Ishikawa (cell line): ENCODE measurements around the gene RLN3.

ENCODE experiments used
- CEBPB ChIP-seq: IDR thresholded peaks from 2 replicates; pipeline ENCODE4 v1.6.1; 2012
- CREB1 ChIP-seq: IDR thresholded peaks from 2 replicates; pipeline ENCODE4 v1.6.1; 2012; ENCODE audit warnings: low read depth
- EGR1 ChIP-seq: IDR thresholded peaks from 2 replicates; pipeline ENCODE4 v1.6.1; 2012
- EP300 ChIP-seq: IDR thresholded peaks from 2 replicates; pipeline ENCODE4 v1.6.1; 2012; ENCODE audit warnings: borderline replicate concordance
- FOXM1 ChIP-seq: IDR thresholded peaks from 2 replicates; pipeline ENCODE4 v1.6.1; 2012; ENCODE audit warnings: low read depth, borderline replicate concordance
- NFIC ChIP-seq: IDR thresholded peaks from 2 replicates; pipeline ENCODE4 v1.6.1; 2012
- RAD21 ChIP-seq: IDR thresholded peaks from 2 replicates; pipeline ENCODE4 v1.6.1; 2012; ENCODE audit warnings: low read depth
- TAF1 ChIP-seq: IDR thresholded peaks from 2 replicates; pipeline ENCODE4 v1.6.1; 2012; ENCODE audit warnings: low read depth, mild to moderate bottlenecking
- TCF12 ChIP-seq: IDR thresholded peaks from 2 replicates; pipeline ENCODE4 v1.6.1; 2012; ENCODE audit warnings: low read depth
- TEAD4 ChIP-seq: IDR thresholded peaks from 2 replicates; pipeline ENCODE4 v1.6.1; 2012
- YY1 ChIP-seq: IDR thresholded peaks from 2 replicates; pipeline ENCODE4 v1.6.1; 2012; ENCODE audit warnings: low read depth
- ZBTB7A ChIP-seq: IDR thresholded peaks from 2 replicates; pipeline ENCODE4 v1.6.1; 2012; ENCODE audit warnings: low read depth
- TF ChIP-seq, protein P1 (sequence below): IDR thresholded peaks from 2 replicates; pipeline ENCODE4 v1.6.1; 2012; ENCODE audit warnings: low read depth, mild to moderate bottlenecking
- TF ChIP-seq, protein P2 (sequence below): IDR thresholded peaks from 2 replicates; pipeline ENCODE4 v1.6.1; 2012
- TF ChIP-seq, protein P3 (sequence below): IDR thresholded peaks from 2 replicates; pipeline ENCODE4 v1.6.1; 2012

RLN3 gene

DNA sequence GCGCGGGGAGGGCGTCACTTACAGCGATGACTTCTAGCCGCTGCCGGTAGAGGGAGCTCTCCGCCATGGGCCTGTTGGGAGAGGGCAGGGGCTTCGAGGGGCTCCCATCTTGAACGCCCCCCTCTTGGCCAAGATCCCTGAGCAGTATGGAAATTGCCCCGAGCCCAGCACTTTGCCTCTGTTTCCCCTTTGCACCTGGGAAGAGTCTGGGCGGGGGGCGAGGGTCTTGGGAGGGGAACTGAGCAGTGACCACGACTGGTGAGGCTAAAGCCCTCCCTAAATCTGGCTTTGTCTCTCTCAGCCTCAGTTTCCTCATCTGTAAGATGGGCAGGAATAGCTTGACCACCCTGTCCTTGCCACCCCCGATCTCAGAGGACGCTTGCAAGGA lies 31.1 kb downstream of the RLN3 start:
- TF ChIP-seq RAD21 (peak; percentile 15; the same call in 1 of the 2 replicates), CEBPB (no peak), ZBTB7A (peak; percentile 47; the same call in 1 of the 2 replicates)
- TF ChIP-seq, protein P1, sequence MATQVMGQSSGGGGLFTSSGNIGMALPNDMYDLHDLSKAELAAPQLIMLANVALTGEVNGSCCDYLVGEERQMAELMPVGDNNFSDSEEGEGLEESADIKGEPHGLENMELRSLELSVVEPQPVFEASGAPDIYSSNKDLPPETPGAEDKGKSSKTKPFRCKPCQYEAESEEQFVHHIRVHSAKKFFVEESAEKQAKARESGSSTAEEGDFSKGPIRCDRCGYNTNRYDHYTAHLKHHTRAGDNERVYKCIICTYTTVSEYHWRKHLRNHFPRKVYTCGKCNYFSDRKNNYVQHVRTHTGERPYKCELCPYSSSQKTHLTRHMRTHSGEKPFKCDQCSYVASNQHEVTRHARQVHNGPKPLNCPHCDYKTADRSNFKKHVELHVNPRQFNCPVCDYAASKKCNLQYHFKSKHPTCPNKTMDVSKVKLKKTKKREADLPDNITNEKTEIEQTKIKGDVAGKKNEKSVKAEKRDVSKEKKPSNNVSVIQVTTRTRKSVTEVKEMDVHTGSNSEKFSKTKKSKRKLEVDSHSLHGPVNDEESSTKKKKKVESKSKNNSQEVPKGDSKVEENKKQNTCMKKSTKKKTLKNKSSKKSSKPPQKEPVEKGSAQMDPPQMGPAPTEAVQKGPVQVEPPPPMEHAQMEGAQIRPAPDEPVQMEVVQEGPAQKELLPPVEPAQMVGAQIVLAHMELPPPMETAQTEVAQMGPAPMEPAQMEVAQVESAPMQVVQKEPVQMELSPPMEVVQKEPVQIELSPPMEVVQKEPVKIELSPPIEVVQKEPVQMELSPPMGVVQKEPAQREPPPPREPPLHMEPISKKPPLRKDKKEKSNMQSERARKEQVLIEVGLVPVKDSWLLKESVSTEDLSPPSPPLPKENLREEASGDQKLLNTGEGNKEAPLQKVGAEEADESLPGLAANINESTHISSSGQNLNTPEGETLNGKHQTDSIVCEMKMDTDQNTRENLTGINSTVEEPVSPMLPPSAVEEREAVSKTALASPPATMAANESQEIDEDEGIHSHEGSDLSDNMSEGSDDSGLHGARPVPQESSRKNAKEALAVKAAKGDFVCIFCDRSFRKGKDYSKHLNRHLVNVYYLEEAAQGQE = no peak

DNA sequence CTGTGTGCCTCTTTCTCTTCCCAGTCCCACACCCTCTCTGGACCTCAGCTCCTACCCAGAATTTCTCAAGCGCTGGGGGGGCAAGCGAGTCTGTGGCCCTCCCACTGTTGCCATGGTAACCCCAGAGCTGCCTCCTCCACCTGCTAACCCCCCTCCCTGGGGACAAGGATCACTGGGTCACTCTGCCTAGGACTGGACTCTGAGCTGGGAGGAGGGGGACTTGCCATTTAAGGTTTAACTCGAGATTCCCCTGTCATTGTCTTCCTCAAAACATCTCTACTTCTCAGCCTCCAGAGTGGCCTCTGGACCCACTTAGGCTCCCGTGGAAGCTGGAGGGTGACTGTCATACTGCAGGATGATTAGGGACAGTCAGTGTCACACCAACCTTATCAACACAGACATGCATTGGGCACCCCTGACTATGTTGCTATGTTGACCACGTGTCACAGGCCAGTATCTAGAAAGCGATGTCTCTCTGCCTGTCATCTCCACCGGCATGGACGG lies 31.8 kb downstream of the RLN3 start:
- TF ChIP-seq, protein P2, sequence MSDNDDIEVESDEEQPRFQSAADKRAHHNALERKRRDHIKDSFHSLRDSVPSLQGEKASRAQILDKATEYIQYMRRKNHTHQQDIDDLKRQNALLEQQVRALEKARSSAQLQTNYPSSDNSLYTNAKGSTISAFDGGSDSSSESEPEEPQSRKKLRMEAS = no peak
- TF ChIP-seq TCF12 (no peak), CREB1 (no peak), RAD21 (no peak), YY1 (no peak), TEAD4 (no peak), TAF1 (no peak), CEBPB (no peak), EP300 (no peak), ZBTB7A (no peak), EGR1 (no peak), NFIC (no peak)
- TF ChIP-seq, protein P3, sequence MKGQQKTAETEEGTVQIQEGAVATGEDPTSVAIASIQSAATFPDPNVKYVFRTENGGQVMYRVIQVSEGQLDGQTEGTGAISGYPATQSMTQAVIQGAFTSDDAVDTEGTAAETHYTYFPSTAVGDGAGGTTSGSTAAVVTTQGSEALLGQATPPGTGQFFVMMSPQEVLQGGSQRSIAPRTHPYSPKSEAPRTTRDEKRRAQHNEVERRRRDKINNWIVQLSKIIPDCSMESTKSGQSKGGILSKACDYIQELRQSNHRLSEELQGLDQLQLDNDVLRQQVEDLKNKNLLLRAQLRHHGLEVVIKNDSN = no peak
- TF ChIP-seq, protein P1 = no peak

DNA sequence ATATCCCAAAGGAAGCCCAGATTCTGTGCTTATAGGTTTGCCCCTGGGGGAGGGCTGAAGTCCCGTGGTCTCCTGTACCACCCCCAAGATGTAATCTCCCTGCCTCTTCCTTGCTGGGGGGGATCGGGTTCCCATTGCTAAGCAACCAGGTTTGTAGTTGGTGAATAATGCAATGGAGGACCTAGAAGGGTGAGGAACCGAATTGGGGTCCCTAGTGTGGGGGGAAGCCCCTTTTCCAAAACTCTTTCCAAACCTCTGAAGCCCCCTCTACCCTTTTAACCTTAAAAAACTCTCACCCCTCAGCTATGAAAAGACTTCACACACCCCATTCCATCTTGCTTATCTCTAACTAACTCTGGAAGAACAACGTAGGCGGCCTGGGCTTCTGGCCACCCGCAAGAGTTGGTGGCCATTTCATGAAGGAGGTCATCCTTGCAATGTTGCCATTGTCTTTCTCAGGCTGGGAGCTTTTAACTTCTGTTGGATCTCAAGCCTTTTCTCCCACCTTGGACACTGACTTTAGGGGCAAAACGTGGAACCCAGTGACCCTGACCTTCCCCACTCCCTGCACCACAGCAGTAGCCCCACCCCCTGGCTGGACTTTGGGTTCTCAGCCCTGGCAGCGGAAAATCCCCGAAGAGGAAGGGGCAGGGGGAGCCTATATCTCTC lies 33.3 kb downstream of the RLN3 start:
- TF ChIP-seq YY1 = no peak
- TF ChIP-seq EGR1 = no peak
- TF ChIP-seq TCF12 = no peak
- no peak for TF ChIP-seq EP300
- no peak for TF ChIP-seq FOXM1

DNA sequence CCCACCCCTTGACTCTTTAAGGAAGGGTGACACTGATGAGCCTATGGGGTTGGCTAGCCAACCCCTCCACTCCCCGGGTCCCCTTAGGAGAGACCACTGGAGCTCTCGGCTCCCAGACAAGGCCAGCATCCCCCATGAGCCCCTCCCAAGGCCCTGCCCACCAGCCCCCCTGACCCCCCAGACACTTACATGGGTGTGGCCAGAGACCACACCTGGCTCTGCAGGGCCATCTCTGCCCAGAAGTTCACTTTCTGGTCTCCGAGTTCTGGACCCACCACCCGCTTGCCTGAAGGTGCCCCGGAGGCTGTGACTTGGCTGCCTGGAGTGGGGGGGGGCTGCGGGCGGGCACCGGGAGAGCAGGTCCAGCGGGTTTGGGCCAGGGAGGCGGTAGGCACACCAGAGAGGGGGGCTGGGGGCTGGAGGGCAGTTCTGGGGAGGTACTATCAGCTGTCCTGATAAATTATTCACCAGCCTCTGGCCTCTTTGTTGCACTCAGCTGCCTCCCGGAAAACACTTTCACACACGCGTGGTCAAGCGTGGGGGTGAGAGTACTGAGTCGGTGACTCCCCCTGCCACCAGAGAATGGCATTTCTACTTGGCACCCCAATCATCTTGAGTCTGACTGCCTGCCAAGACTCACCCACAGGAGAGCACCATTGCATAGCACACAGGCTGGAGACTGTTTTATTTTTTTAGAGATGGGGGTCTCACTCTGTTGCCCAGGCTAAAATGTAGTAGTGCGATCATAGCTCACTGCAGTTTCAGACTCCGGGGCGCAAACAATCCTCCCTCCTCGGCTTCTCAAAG lies 34.0 kb downstream of the RLN3 start, which contains the start of gene PALM3:
Gene PALM3, minus strand, starts transcription at position 326 of the 807 bp plus-strand sequence. Its CDS starts 96 bp downstream, at position 230.
- TF ChIP-seq CEBPB = no peak
- TF ChIP-seq NFIC = peak; percentile 59
- peak; percentile 94 for TF ChIP-seq ZBTB7A
- TF ChIP-seq TAF1 = no peak
- peak; percentile 36; the same call in 1 of the 2 replicates for TF ChIP-seq YY1

DNA sequence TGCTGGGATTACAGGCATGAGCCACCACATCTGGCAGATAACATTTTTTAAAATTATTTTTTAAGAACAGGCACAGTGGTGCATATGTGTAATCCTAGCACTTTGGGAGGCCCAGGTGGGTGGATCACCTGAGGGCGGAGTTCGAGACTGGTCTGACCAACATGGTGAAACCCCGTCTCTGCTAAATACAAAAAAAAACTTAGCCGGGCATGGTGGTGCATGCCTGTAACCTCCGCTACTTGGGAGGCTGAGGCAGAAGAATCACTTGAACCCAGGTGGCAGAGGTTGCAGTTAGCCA lies 34.6 kb downstream of the RLN3 start:
- TF ChIP-seq TEAD4 = no peak
- no peak for TF ChIP-seq ZBTB7A
- no peak for TF ChIP-seq EGR1
- no peak for TF ChIP-seq TAF1
- TF ChIP-seq, protein P1 = no peak
- no peak for TF ChIP-seq YY1
- no peak for TF ChIP-seq RAD21
- no peak for TF ChIP-seq CEBPB
